HG03571 (cell line): ENCODE data around the gene BLVRB.
"Not testable (repeated sequence)": the region's sequence is repeated elsewhere in the genome, so short reads cannot be mapped to it uniquely, and the experiment has no call there.

Experiments
- ATAC-seq: cut with Tn5 transposase; IDR thresholded peaks from one replicate; pipeline ENCODE4 v1.9.1; 2021; ENCODE audit not compliant: unreplicated experiment

Gene BLVRB

GRCh38 chr19:40410030-40410389, 55.5 kb downstream of the BLVRB start:
- no peak for ATAC-seq

GRCh38 chr19:40408598-40408925, 57.0 kb downstream of the BLVRB start:
- not testable (repeated sequence) for ATAC-seq

GRCh38 chr19:40407714-40408597, 57.6 kb downstream of the BLVRB start:
- no peak for ATAC-seq

GRCh38 chr19:40403262-40403984, 62.1 kb downstream of the BLVRB start:
- ATAC-seq: peak; percentile 57

GRCh38 chr19:40400559-40400958, 65.0 kb downstream of the BLVRB start:
- ATAC-seq: no peak

GRCh38 chr19:40398417-40399131, 67.0 kb downstream of the BLVRB start:
- ATAC-seq: no peak
